Esophagus squamous epithelium (tissue), 4 donors: ENCODE data around the gene LANCL1.

Experiments used
- CTCF ChIP-seq, 6 experiments: fragments of 450-650 bp in 4 of 6; fragments of 200-600 bp in 2 of 6; sonication (generic) in 2 of 6; IDR thresholded peaks; one replicate each; pipeline ENCODE4 v1.5.1; 2016 to 2019; ENCODE audit warnings: antibody characterized with exemption in 6 of 6, mild to moderate bottlenecking in 4 of 6, moderate library complexity in 4 of 6
- POLR2A ChIP-seq, 4 donors: fragments of 450-650 bp; IDR thresholded peaks; one replicate each; pipeline ENCODE4 v1.6.1; 2017; ENCODE audit warnings: antibody characterized with exemption in 4 of 4, mild to moderate bottlenecking in 4 of 4, moderate library complexity in 3 of 4

GRCh38 chr2:210515911-210516310 is 39.4 kb upstream of the LANCL1 start:
- TF ChIP-seq POLR2A (IDR thresholded peaks at IDR 0.05) (no peak), CTCF (IDR thresholded peaks at IDR 0.05) (no peak)
